K562 (cell line): ENCODE data around the gene B3GALT4. TPM values are rescaled to one million over a fixed set of nuclear protein-coding genes. Genes with fewer than 3 reads are reported as not detected.

Experiments used
- ATAC-seq: fragments of 200-7000 bp; cut with Tn5 transposase; 3 replicates; pipeline ENCODE4 v1.9.1; 2020; ENCODE audit warnings: moderate library complexity
- BruUV-seq: library from RNA; stranded (reverse); fragments of 400-500 nt; replicated peaks from 2 replicates; lab custom pipeline; 2021; lab: Mats Ljungman, UMichigan
- CTCF ChIA-PET: fragments of 300-600 bp; formaldehyde crosslinking; extraction: SDS; loops from one replicate; lab custom pipeline; 2021; ENCODE audit warnings: low intra/inter-chr PET ratio; lab: Yijun Ruan, JAX
- POLR2A ChIA-PET: fragments of 300-600, 350-650 bp; sonication (Branson Sonifier 250); formaldehyde crosslinking; extraction: SDS; loops from one replicate; lab custom pipeline; 2021; ENCODE audit warnings: antibody characterized with exemption, inconsistent platforms; lab: Yijun Ruan, JAX
- DNase-seq, 4 experiments: peaks; one replicate each; pipeline versions ENCODE4 v3.0.0 to v3.0.0-alpha.2; 2011 to 2018; ENCODE audit warnings: low spot score in 3 of 4, mixed read lengths in 3 of 4; ENCODE audit errors: extremely low read depth in 1 of 4
- FAIRE-seq: peaks from 2 replicates; lab custom pipeline; 2011; peaks lifted over from hg19 to GRCh38; lab: Jason Lieb, UNC
- H2AFZ ChIP-seq: 2 replicates; pipeline ENCODE4 v1.6.0; 2011; ENCODE audit warnings: low read depth, low read length, control low read depth, inconsistent platforms
- H3K27ac ChIP-seq: fragments of 200-600 bp; 3 replicates; pipeline ENCODE4 v1.8.0; 2011; ENCODE audit warnings: low read depth, mild to moderate bottlenecking, control low read depth, inconsistent platforms, low read length, moderate library complexity, mixed read lengths; ENCODE audit errors: extremely low read depth
- H3K27me3 ChIP-seq, 2 experiments: fragments of 300-600 bp in 1 of 2; 2 replicates in 1 of 2; 3 replicates in 1 of 2; pipeline versions ENCODE4 v1.6.0 to v1.8.0; 2011; ENCODE audit warnings: inconsistent platforms in 2 of 2, low read length in 2 of 2, mild to moderate bottlenecking in 1 of 2, mixed read lengths in 1 of 2, moderate library complexity in 1 of 2; ENCODE audit not compliant: control insufficient read depth in 2 of 2, insufficient read depth in 2 of 2
- H3K36me3 ChIP-seq: fragments of 300-600 bp; 3 replicates; pipeline ENCODE4 v1.8.0; 2011; ENCODE audit warnings: mild to moderate bottlenecking, low read length, inconsistent platforms; ENCODE audit not compliant: control insufficient read depth, insufficient read depth
- H3K4me1 ChIP-seq, 2 experiments: fragments of 200-600 bp in 1 of 2; replicated peaks in 1 of 2; 2 replicates in 1 of 2; 3 replicates in 1 of 2; pipeline versions ENCODE4 v1.5.1 to v1.8.0; 2011; ENCODE audit warnings: inconsistent platforms in 2 of 2, low read length in 2 of 2, mild to moderate bottlenecking in 1 of 2, mixed read lengths in 1 of 2, moderate library complexity in 1 of 2; ENCODE audit not compliant: control insufficient read depth in 2 of 2, insufficient read depth in 2 of 2
- H3K4me2 ChIP-seq: 2 replicates; pipeline ENCODE4 v1.6.1; 2011; ENCODE audit warnings: low read length, control low read depth, inconsistent platforms, mixed read lengths; ENCODE audit not compliant: insufficient read depth
- H3K4me3 ChIP-seq: fragments of 200-600 bp; sonication (generic), shearing (Covaris generic); 2 replicates; pipeline ENCODE4 v1.5.1; 2016; ENCODE audit warnings: control low read depth, inconsistent platforms
- H3K79me2 ChIP-seq: fragments of 200-600 bp; 3 replicates; pipeline ENCODE4 v1.8.0; 2011; ENCODE audit warnings: low read length, inconsistent platforms; ENCODE audit not compliant: control insufficient read depth, insufficient read depth
- H3K9ac ChIP-seq, 2 experiments: 2 replicates each; pipeline versions ENCODE4 v1.6.0 to v1.6.1; 2011; ENCODE audit warnings: low read depth in 2 of 2, low read length in 2 of 2, control low read depth in 1 of 2, inconsistent platforms in 1 of 2, mild to moderate bottlenecking in 1 of 2, mixed read lengths in 1 of 2; ENCODE audit not compliant: insufficient read depth in 1 of 2
- H3K9me1 ChIP-seq: one replicate; pipeline ENCODE4 v1.6.0; 2011; ENCODE audit warnings: inconsistent platforms, mild to moderate bottlenecking, low read length, moderate library complexity; ENCODE audit not compliant: control insufficient read depth, insufficient read depth
- H3K9me3 ChIP-seq: replicated peaks from 2 replicates; pipeline ENCODE4 v1.5.1; 2011; ENCODE audit warnings: low read depth, low read length, inconsistent platforms; ENCODE audit not compliant: control insufficient read depth, insufficient read depth
- H4K20me1 ChIP-seq: replicated peaks from 2 replicates; pipeline ENCODE4 v1.6.1; 2011; ENCODE audit warnings: low read length, inconsistent platforms, mixed read lengths; ENCODE audit not compliant: control insufficient read depth, insufficient read depth
- CREB3L1 ChIP-seq: fragments of 450-650 bp; IDR thresholded peaks from 2 replicates; pipeline ENCODE4 v1.6.1; 2014; ENCODE audit warnings: low read depth, mild to moderate bottlenecking, moderate library complexity, borderline replicate concordance
- FOXK1 ChIP-seq: sonication (generic); formaldehyde crosslinking; IDR thresholded peaks from 2 replicates; pipeline ENCODE4 v1.8.0; 2022; ENCODE audit warnings: missing genetic modification reagents, mild to moderate bottlenecking, borderline replicate concordance
- GATAD2B ChIP-seq: fragments of 450-650 bp; IDR thresholded peaks from 2 replicates; pipeline ENCODE4 v1.6.1; 2017; ENCODE audit warnings: mild to moderate bottlenecking, borderline replicate concordance
- HDAC3 ChIP-seq: fragments of 450-650 bp; IDR thresholded peaks from 2 replicates; pipeline ENCODE4 v1.6.1; 2018; ENCODE audit warnings: borderline replicate concordance, mild to moderate bottlenecking, moderate library complexity; ENCODE audit not compliant: partially characterized antibody
- MLLT1 ChIP-seq, 2 experiments: fragments of 450-650 bp; IDR thresholded peaks; 2 replicates each; pipeline ENCODE4 v1.6.1; 2016
- NONO ChIP-seq, 2 experiments: fragments of 200-400 bp in 1 of 2; fragments of 450-650 bp in 1 of 2; formaldehyde crosslinking in 1 of 2; IDR thresholded peaks; 2 replicates each; pipeline ENCODE4 v1.6.1; 2017; ENCODE audit warnings: low read depth in 2 of 2, mild to moderate bottlenecking in 2 of 2, moderate library complexity in 2 of 2, low read length in 1 of 2
- RBFOX2 ChIP-seq: fragments of 200-400 bp; formaldehyde crosslinking; IDR thresholded peaks from 2 replicates; pipeline ENCODE4 v1.6.1; 2017; ENCODE audit warnings: low read depth, mild to moderate bottlenecking, low read length, moderate library complexity
- SMARCC2 ChIP-seq: fragments of 450-650 bp; IDR thresholded peaks from 2 replicates; pipeline ENCODE4 v1.6.1; 2017; ENCODE audit warnings: antibody characterized with exemption, moderate library complexity, mild to moderate bottlenecking, low read depth
- TAF15 ChIP-seq: fragments of 200-400 bp; formaldehyde crosslinking; IDR thresholded peaks from 2 replicates; pipeline ENCODE4 v1.6.1; 2017; ENCODE audit warnings: mild to moderate bottlenecking, low read depth, low read length, moderate library complexity
- TBL1XR1 ChIP-seq, 2 experiments: IDR thresholded peaks; 2 replicates each; pipeline ENCODE4 v1.6.1; 2012; ENCODE audit warnings: improper control_type of control experiment in 2 of 2, low read length in 2 of 2, mild to moderate bottlenecking in 1 of 2
- WGBS: fragments of 100-300 bp; shearing (Covaris generic); methylation state at CpG from one replicate; pipeline ENCODE4 v1.1.6; 2016; ENCODE audit warnings: low coverage, mixed read lengths; ENCODE audit not compliant: insufficient coverage; ENCODE audit errors: missing lambda C conversion rate; 5-methylcytosine and 5-hydroxymethylcytosine counted together
- in situ Hi-C: fragments of 300-500 bp; cut with MboI; formaldehyde crosslinking; loops from 4 replicates; pipeline ENCODE4 v1.15.0; 2018; ENCODE audit warnings: inconsistent platforms, mixed read lengths
- intact Hi-C: fragments of 100-400 bp; cut with micrococcal nuclease; formaldehyde crosslinking; loops from 2 replicates; pipeline ENCODE4 v1.14.2; 2022
- polyA plus RNA-seq, 8 experiments: library from polyadenylated mRNA; depleted of rRNA in 4 of 8; stranded (reverse) in 5 of 8; unstranded in 3 of 8; fragments of >200 nt; fragmentation: Nextera tagmentation in 2 of 8; fragmentation: Illumina TruSeq in 1 of 8; extraction: Ambion mirVana in 2 of 8; extraction: Trizol in 1 of 8; gene quantifications; 2 replicates each; pipeline versions ENCODE4 v1.2.1 to v1.2.3, GENCODE V29; 2011 to 2014; ENCODE audit warnings: inconsistent platforms in 1 of 8, missing spikeins in 1 of 8
- total RNA-seq, 7 experiments: library from RNA; depleted of rRNA in 6 of 7; stranded (reverse); fragments of >200 nt in 6 of 7; fragmentation: Illumina TruSeq in 2 of 7; extraction: Trizol in 2 of 7; gene quantifications; 2 replicates each; pipeline versions ENCODE4 v1.2.1 to v1.2.3, GENCODE V29; 2011 to 2021; ENCODE audit warnings: low replicate concordance in 1 of 7

Gene B3GALT4
- total and polyA plus RNA-seq, 9 of the 15 experiments (the other 6 are each of a cell fraction or from before 2014, with no cell fraction given): 0.11 to 1.3 (median 0.53) TPM; not detected in 1

- no peaks in the 10 kb centered on the region for H3K9me1 ChIP-seq
- no peaks in the 10 kb centered on the region for H4K20me1 ChIP-seq
- peak overlapping the region in 1 of 2 experiments; percentile 70; a peak in 2 of 4 replicates for H3K9ac ChIP-seq
- no peaks in the 10 kb centered on the region; a peak in 1 of 5 replicates for H3K4me1 ChIP-seq
- intact Hi-C loops (no loop called here), in situ Hi-C loops (no loop called here)
- H3K4me2 ChIP-seq: no peak overlapping the region
- no peaks in the 10 kb centered on the region for H3K27me3 ChIP-seq
- POLR2A ChIA-PET: interaction anchor here (0.9 to 5.2 kb wide), 4 partner anchors 7 to 13 kb away, joined by 5 to 35 read pairs (median 22); partner anchors contain the start of genes B3GALT4, RPS18 and VPS52
- no peak overlapping the region for H2AFZ ChIP-seq
- WGBS: 94% methylated on average over 7 of the region's 7 CpGs
- CTCF ChIA-PET: no interaction called here
- DNase-seq (no peak), ATAC-seq (peak; percentile 52), FAIRE-seq (no peak)
- no peaks in the 10 kb centered on the region for H3K9me3 ChIP-seq
- BruUV-seq: no TSS peak
- H3K79me2 ChIP-seq: no peaks in the 10 kb centered on the region; the same call in 2 of the 3 replicates
- H3K27ac ChIP-seq: no peak overlapping the region
- no peak overlapping the region for H3K4me3 ChIP-seq
- peaks cover 86% of the 10 kb centered on the region for H3K36me3 ChIP-seq
- TF ChIP-seq RBFOX2 (0 out of 2 replicates have a peak, but pooled peaks have one; percentile 16), GATAD2B (no peak)
These were observed 12.9 kb upstream of the B3GALT4 start for GRCh38 chr6:33264015-33264414.

GRCh38 chr6:33271117-33271467 lies 5.8 kb upstream of the B3GALT4 start:
- intact Hi-C loops: loop anchor here (10.0 kb wide), 1 partner anchor 304 kb away; no protein-coding TSS in a partner anchor
- peak overlapping the region; percentile 93 for H3K4me3 ChIP-seq
- in situ Hi-C loops: loop anchor here (10.0 kb wide), 1 partner anchor 134 kb away; no protein-coding TSS in a partner anchor
- no peaks in the 10 kb centered on the region; a peak in 1 of 5 replicates for H3K27me3 ChIP-seq
- H3K4me1 ChIP-seq: peaks cover 6 to 34% of the 10 kb centered on the region in 2 experiments
- H3K9ac ChIP-seq: peak overlapping the region; percentile 93 to 100
- DNase-seq (peak in 1 of 4 experiments; percentile 58), FAIRE-seq (peak; percentile 62), ATAC-seq (peak; percentile 45)
- H4K20me1 ChIP-seq: peaks cover 34% of the 10 kb centered on the region
- no peaks in the 10 kb centered on the region for H3K9me3 ChIP-seq
- ChIA-PET POLR2A (interaction anchor here (0.5 to 3.2 kb wide), 33 partner anchors 9 to 1663 kb away, joined by 3 to 47 read pairs (median 4); partner anchors contain the start of genes HSD17B8, HSPA1B, PFDN6 and RING1), CTCF (no interaction called here)
- H3K27ac ChIP-seq: peak overlapping the region; percentile 98
- peak overlapping the region; percentile 99 for H2AFZ ChIP-seq
- H3K4me2 ChIP-seq: peak overlapping the region; percentile 99
- H3K9me1 ChIP-seq: no peaks in the 10 kb centered on the region
- no TSS peak for BruUV-seq
- WGBS: under 1% methylated on average over 7 of the region's 7 CpGs
- peaks cover 63% of the 10 kb centered on the region for H3K79me2 ChIP-seq
- peaks cover 82% of the 10 kb centered on the region for H3K36me3 ChIP-seq
- TF ChIP-seq TAF15 (no peak), MLLT1 (IDR thresholded peaks at IDR 0.05) (no peak; a peak in 1 of 4 replicates), NONO (IDR thresholded peaks at IDR 0.05; ENCODE audit: low read depth in 2 of 2, low read length in 1 of 2) (peak in 1 of 2 experiments; percentile 44; a peak in 1 of 4 replicates), HDAC3 (peak; percentile 16), TBL1XR1 (IDR thresholded peaks at IDR 0.05; ENCODE audit: low read length in 2 of 2) (0 out of 4 replicates have a peak, but pooled peaks of 1 of the 2 experiments have one; percentile 14), FOXK1 (CRISPR knock-in tag) (0 out of 2 replicates have a peak, but pooled peaks have one; percentile 72), SMARCC2 (0 out of 2 replicates have a peak, but pooled peaks have one; percentile 15), CREB3L1 (no peak)
